ENCODE measurements around the gene SYNM. TPM values are rescaled to one million over a fixed set of nuclear protein-coding genes. Genes with fewer than 3 reads are reported as not detected.

SYNM gene
- total and polyA plus RNA-seq, 2 donors (not counting 1 experiment from before 2014, with no cell fraction given) = 0.04 to 0.27 TPM

GRCh38 chr15:99165020-99165790 lies 60.3 kb downstream of the SYNM start:
- WGBS (ENCODE audit: insufficient coverage) = 100% methylated on average over 1 of the region's 3 CpGs
- no peak for ATAC-seq (ENCODE audit: low read depth)
- intact Hi-C loops (cut with micrococcal nuclease) = no loop called here
- H2AFZ ChIP-seq (ENCODE audit: insufficient read depth, low read depth, low read length, poor library complexity, severe bottlenecking) = no peak overlapping the region
- H3K9me3 ChIP-seq (ENCODE audit: control extremely low read depth in 1 of 3, control insufficient read depth in 2 of 3, insufficient read depth in 1 of 3, low read length in 2 of 3) = no peaks in the 10 kb centered on the region
- no peak for DNase-seq
- Mint-ChIP-seq H3K4me3 (no peak overlapping the region), H3K9me3 (ENCODE audit: insufficient read depth) (no peaks in the 10 kb centered on the region), H3K4me1 (peaks cover 29% of the 10 kb centered on the region), H3K27ac (no peak overlapping the region), H3K27me3 (no peaks in the 10 kb centered on the region)
- H3K36me3 ChIP-seq (replicated peaks in 1 of 2; ENCODE audit: control extremely low read depth in 1 of 2, control insufficient read depth in 1 of 2, extremely low read depth in 1 of 2, insufficient read depth in 2 of 2, low read length in 1 of 2) = no peaks in the 10 kb centered on the region
- H3K9ac ChIP-seq (ENCODE audit: low read length) = no peak overlapping the region
- TF ChIP-seq CTCF (IDR thresholded peaks at IDR 0.05) (no peak), EZH2 (IDR thresholded peaks at IDR 0.05; ENCODE audit: borderline replicate concordance, insufficient read depth, low read depth, low read length, poor library complexity, severe bottlenecking) (no peak)
- peaks cover 12 to 18% of the 10 kb centered on the region in 2 donors for H3K4me1 ChIP-seq (ENCODE audit: control insufficient read depth in 2 of 2, insufficient read depth in 2 of 2, low read length in 2 of 2)
- no peak overlapping the region for H3K4me2 ChIP-seq (replicated peaks; ENCODE audit: low read depth, low read length, poor library complexity, severe bottlenecking)
- H3K79me2 ChIP-seq (ENCODE audit: control insufficient read depth, insufficient read depth, low read length) = no peaks in the 10 kb centered on the region
- POLR2A ChIA-PET = no interaction called here
- H3K4me3 ChIP-seq (ENCODE audit: control extremely low read depth in 1 of 5, extremely low read depth in 1 of 5, insufficient read depth in 1 of 5, low read depth in 2 of 5, low read length in 4 of 5) = no peak overlapping the region
- H3K27me3 ChIP-seq (replicated peaks in 1 of 4; ENCODE audit: control extremely low read depth in 1 of 4, control insufficient read depth in 3 of 4, insufficient read depth in 4 of 4, low read length in 3 of 4) = no peaks in the 10 kb centered on the region
- H4K20me1 ChIP-seq (ENCODE audit: control insufficient read depth, insufficient read depth, low read length, poor library complexity, severe bottlenecking) = no peaks in the 10 kb centered on the region
- CTCF ChIA-PET = no interaction called here
- H3K27ac ChIP-seq (ENCODE audit: low read length in 2 of 2) = no peak overlapping the region

DNA sequence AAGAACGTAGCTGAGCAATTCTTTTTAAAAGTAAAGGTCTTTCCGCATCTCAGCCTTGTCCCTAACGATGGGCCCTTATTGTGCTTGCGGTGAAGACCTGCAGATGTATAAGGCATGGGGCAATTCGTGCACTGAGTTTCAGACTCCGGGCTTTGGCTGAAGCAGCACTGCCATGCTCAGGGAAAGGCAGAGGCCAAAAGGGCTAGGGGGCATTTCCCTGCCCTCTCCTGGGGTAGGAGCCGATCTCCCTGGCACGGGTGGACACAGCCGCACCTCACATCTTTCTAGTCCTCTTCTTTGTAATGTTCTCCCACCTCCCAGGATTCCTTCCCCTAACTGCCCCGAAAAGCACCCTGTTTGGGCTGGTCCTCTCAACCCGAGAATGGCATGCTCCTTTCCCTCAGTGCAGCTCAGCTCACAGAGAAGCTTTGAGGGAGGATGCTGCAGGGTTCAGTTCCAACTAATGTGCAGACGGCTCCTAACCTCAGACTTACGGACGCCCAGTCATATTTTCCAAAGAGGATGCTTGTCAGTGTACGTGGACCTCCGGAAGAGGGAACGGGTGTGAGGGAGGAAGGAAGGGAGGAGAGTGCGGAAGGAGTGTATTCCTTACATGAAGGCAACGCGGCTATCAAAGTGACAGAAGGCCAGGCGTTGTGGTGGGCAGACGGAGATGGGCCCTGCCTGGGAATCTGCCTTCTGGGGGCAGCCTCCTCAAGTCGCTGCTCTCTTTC lies 61.2 kb downstream of the SYNM start:
- WGBS (ENCODE audit: insufficient coverage) = 92% methylated on average over 20 of the region's 23 CpGs
- H3K36me3 ChIP-seq (replicated peaks in 1 of 2; ENCODE audit: control extremely low read depth in 1 of 2, control insufficient read depth in 1 of 2, extremely low read depth in 1 of 2, insufficient read depth in 2 of 2, low read length in 1 of 2) = no peaks in the 10 kb centered on the region
- no peak overlapping the region for H2AFZ ChIP-seq (ENCODE audit: insufficient read depth, low read depth, low read length, poor library complexity, severe bottlenecking)
- H3K4me1 ChIP-seq (ENCODE audit: control insufficient read depth in 2 of 2, insufficient read depth in 2 of 2, low read length in 2 of 2) = peaks cover 12 to 18% of the 10 kb centered on the region in 2 donors
- H4K20me1 ChIP-seq (ENCODE audit: control insufficient read depth, insufficient read depth, low read length, poor library complexity, severe bottlenecking) = no peaks in the 10 kb centered on the region
- H3K4me2 ChIP-seq (replicated peaks; ENCODE audit: low read depth, low read length, poor library complexity, severe bottlenecking) = no peak overlapping the region
- H3K4me3 Mint-ChIP-seq = no peak overlapping the region
- POLR2A ChIA-PET = no interaction called here
- ATAC-seq (ENCODE audit: low read depth) (no peak), DNase-seq (no peak)
- H3K4me1 Mint-ChIP-seq = peaks cover 29% of the 10 kb centered on the region
- no peak overlapping the region for H3K9ac ChIP-seq (ENCODE audit: low read length)
- no peak overlapping the region for H3K27ac Mint-ChIP-seq
- TF ChIP-seq EZH2 (IDR thresholded peaks at IDR 0.05; ENCODE audit: borderline replicate concordance, insufficient read depth, low read depth, low read length, poor library complexity, severe bottlenecking) (no peak), CTCF (IDR thresholded peaks at IDR 0.05) (no peak)
- CTCF ChIA-PET = no interaction called here
- H3K27ac ChIP-seq (ENCODE audit: low read length in 2 of 2) = no peak overlapping the region
- H3K27me3 Mint-ChIP-seq = no peaks in the 10 kb centered on the region
- H3K27me3 ChIP-seq (replicated peaks in 1 of 4; ENCODE audit: control extremely low read depth in 1 of 4, control insufficient read depth in 3 of 4, insufficient read depth in 4 of 4, low read length in 3 of 4) = no peaks in the 10 kb centered on the region
- H3K4me3 ChIP-seq (ENCODE audit: control extremely low read depth in 1 of 5, extremely low read depth in 1 of 5, insufficient read depth in 1 of 5, low read depth in 2 of 5, low read length in 4 of 5) = no peak overlapping the region
- H3K9me3 ChIP-seq (ENCODE audit: control extremely low read depth in 1 of 3, control insufficient read depth in 2 of 3, insufficient read depth in 1 of 3, low read length in 2 of 3) = no peaks in the 10 kb centered on the region
- H3K79me2 ChIP-seq (ENCODE audit: control insufficient read depth, insufficient read depth, low read length) = no peaks in the 10 kb centered on the region
- intact Hi-C loops (cut with micrococcal nuclease) = no loop called here
- H3K9me3 Mint-ChIP-seq (ENCODE audit: insufficient read depth) = no peaks in the 10 kb centered on the region
